GM23338 (cell line): ENCODE data around the gene OMG. TPM values are rescaled to one million over a fixed set of nuclear protein-coding genes. Genes with fewer than 3 reads are reported as not detected.
"Not testable (repeated sequence)": the region's sequence is repeated elsewhere in the genome, so short reads cannot be mapped to it uniquely, and the experiment has no call there.

ENCODE experiments used
- ATAC-seq: fragments of 200-7000 bp; cut with Tn5 transposase; 3 replicates; pipeline ENCODE4 v1.9.1; 2020
- DNase-seq: peaks from one replicate; pipeline ENCODE4 v3.0.0-alpha.2; 2015; ENCODE audit warnings: low spot score
- H2AFZ ChIP-seq: fragments of 200-600 bp; sonication (generic); 2 replicates; pipeline ENCODE4 v1.8.0; 2016; ENCODE audit warnings: antibody characterized with exemption, mild to moderate bottlenecking, moderate library complexity
- H3F3A ChIP-seq: fragments of 200-600 bp; sonication (generic); replicated peaks from 2 replicates; pipeline ENCODE4 v1.8.0; 2017; ENCODE audit warnings: antibody characterized with exemption, mixed run types, low read depth
- H3K27ac ChIP-seq: fragments of 200-600 bp; sonication (generic); 2 replicates; pipeline ENCODE4 v1.6.1; 2016; ENCODE audit warnings: low read depth
- H3K27me3 ChIP-seq: fragments of 200-600 bp; sonication (generic); 2 replicates; pipeline ENCODE4 v1.8.0; 2016; ENCODE audit warnings: mild to moderate bottlenecking, mixed run types, moderate library complexity; ENCODE audit not compliant: insufficient read depth
- H3K36me3 ChIP-seq: fragments of 200-600 bp; sonication (generic); 2 replicates; pipeline ENCODE4 v1.8.0; 2016; ENCODE audit warnings: mild to moderate bottlenecking; ENCODE audit not compliant: insufficient read depth
- H3K4me1 ChIP-seq: fragments of 200-600 bp; sonication (generic); 2 replicates; pipeline ENCODE4 v1.8.0; 2016; ENCODE audit warnings: mild to moderate bottlenecking, moderate library complexity; ENCODE audit not compliant: insufficient read depth
- H3K4me2 ChIP-seq: fragments of 200-600 bp; sonication (generic); 2 replicates; pipeline ENCODE4 v1.7.1; 2017; ENCODE audit warnings: mixed run types
- H3K4me3 ChIP-seq: fragments of 200-600 bp; sonication (generic); 2 replicates; pipeline ENCODE4 v1.6.1; 2016; ENCODE audit warnings: mixed run types
- H3K79me2 ChIP-seq: fragments of 200-600 bp; sonication (generic); replicated peaks from 2 replicates; pipeline ENCODE4 v1.8.0; 2017; ENCODE audit warnings: mild to moderate bottlenecking; ENCODE audit not compliant: insufficient read depth
- H3K9me2 ChIP-seq: fragments of 200-600 bp; sonication (generic); 2 replicates; pipeline ENCODE4 v1.8.0; 2017; ENCODE audit not compliant: insufficient read depth
- H4K20me1 ChIP-seq: fragments of 200-600 bp; sonication (generic); replicated peaks from 2 replicates; pipeline ENCODE4 v1.8.0; 2017; ENCODE audit warnings: mild to moderate bottlenecking; ENCODE audit not compliant: insufficient read depth
- H3K27ac Mint-ChIP-seq: 2 replicates; pipeline ENCODE4 v1.8.0; 2020; ENCODE audit warnings: inconsistent platforms, mild to moderate bottlenecking, moderate library complexity, mixed read lengths
- H3K27me3 Mint-ChIP-seq: 3 replicates; pipeline ENCODE4 v1.8.0; 2022; ENCODE audit warnings: low read depth, mild to moderate bottlenecking, moderate library complexity, mixed read lengths, inconsistent platforms; ENCODE audit not compliant: insufficient read depth, poor library complexity
- H3K36me3 Mint-ChIP-seq: 3 replicates; pipeline ENCODE4 v1.8.0; 2021; ENCODE audit warnings: low read depth, mild to moderate bottlenecking, inconsistent platforms, moderate library complexity, mixed read lengths
- H3K4me1 Mint-ChIP-seq: 3 replicates; pipeline ENCODE4 v1.8.0; 2020; ENCODE audit warnings: mild to moderate bottlenecking, inconsistent platforms, mixed read lengths
- H3K4me3 Mint-ChIP-seq: 3 replicates; pipeline ENCODE4 v1.8.0; 2021; ENCODE audit warnings: moderate library complexity, mild to moderate bottlenecking, inconsistent platforms, mixed read lengths
- H3K9me3 Mint-ChIP-seq: 3 replicates; pipeline ENCODE4 v1.8.0; 2020; ENCODE audit warnings: moderate library complexity, mild to moderate bottlenecking, inconsistent platforms, mixed read lengths
- CTCF ChIP-seq, 2 experiments: fragments of 200-600 bp in 1 of 2; sonication (generic) in 1 of 2; conservative IDR thresholded peaks; 2 replicates each; pipeline versions ENCODE4 v1.5.1 to v1.6.1; 2016 to 2017; ENCODE audit warnings: antibody characterized with exemption in 2 of 2, low read depth in 2 of 2, mild to moderate bottlenecking in 2 of 2, moderate library complexity in 1 of 2
- EZH2 ChIP-seq: fragments of 200-600 bp; sonication (generic); IDR thresholded peaks from one replicate; pipeline ENCODE4 v1.8.0; 2017; ENCODE audit warnings: antibody characterized with exemption, mild to moderate bottlenecking, low read depth; ENCODE audit not compliant: unreplicated experiment
- EZH2phosphoT487 ChIP-seq: fragments of 200-600 bp; sonication (generic); IDR thresholded peaks from one replicate; pipeline ENCODE4 v1.8.1; 2018; ENCODE audit warnings: antibody characterized with exemption; ENCODE audit not compliant: unreplicated experiment
- JUNB ChIP-seq: IDR thresholded peaks from one replicate; pipeline ENCODE4 v1.6.1; 2016; ENCODE audit warnings: antibody characterized with exemption; ENCODE audit not compliant: unreplicated experiment
- POLR2AphosphoS5 ChIP-seq: IDR thresholded peaks from 2 replicates; pipeline ENCODE4 v1.6.1; 2016; ENCODE audit warnings: antibody characterized with exemption, low read depth
- STAT1 ChIP-seq: IDR thresholded peaks from one replicate; pipeline ENCODE4 v1.6.1; 2016; ENCODE audit warnings: antibody characterized with exemption; ENCODE audit not compliant: unreplicated experiment
- ZNF114 ChIP-seq: fragments of 250-450 bp; sonication (Bioruptor Pico); IDR thresholded peaks from 2 replicates; pipeline ENCODE4 v1.5.0; 2020; ENCODE audit warnings: mild to moderate bottlenecking, moderate library complexity
- ZNF331 ChIP-seq: fragments of 250-450 bp; sonication (Bioruptor Pico); IDR thresholded peaks from 2 replicates; pipeline ENCODE4 v1.5.0; 2020; ENCODE audit warnings: low read depth, mild to moderate bottlenecking, moderate library complexity
- ZNF462 ChIP-seq: fragments of 250-450 bp; sonication (Bioruptor Pico); IDR thresholded peaks from 2 replicates; pipeline ENCODE4 v1.5.0; 2020; ENCODE audit warnings: mild to moderate bottlenecking, moderate library complexity
- polyA plus RNA-seq: library from polyadenylated mRNA; unstranded; fragments of >200 nt; fragmentation: Nextera tagmentation; extraction: Ambion mirVana; gene quantifications from 2 replicates; pipeline ENCODE4 v1.2.1, GENCODE V29; 2016
- total RNA-seq: library from RNA; depleted of rRNA; stranded (reverse); fragments of >200 nt; shearing (Covaris generic); gene quantifications from 2 replicates; pipeline ENCODE4 v1.2.3, GENCODE V29; 2014

The OMG gene
- total and polyA plus RNA-seq, 2 experiments from 2014 or later, result 0.71 TPM; not detected in 1

- peak; percentile 50 for DNase-seq
- H3K36me3 ChIP-seq, result no peaks in the 10 kb centered on the region
- Mint-ChIP-seq H3K27me3 (no peaks in the 10 kb centered on the region), H3K27ac (0 out of 2 replicates have a peak overlapping the region, but pooled peaks have one; percentile 12), H3K4me3 (no peak overlapping the region), H3K4me1 (peaks cover 9% of the 10 kb centered on the region; the same call in 2 of the 3 replicates), H3K9me3 (no peaks in the 10 kb centered on the region), H3K36me3 (peaks cover 15% of the 10 kb centered on the region)
- H4K20me1 ChIP-seq, result no peaks in the 10 kb centered on the region
- ATAC-seq, result no peak
- H3K9me2 ChIP-seq, result no peaks in the 10 kb centered on the region
- no peak overlapping the region for H3K27ac ChIP-seq
- H3K4me2 ChIP-seq, result no peak overlapping the region
- no peak overlapping the region for H2AFZ ChIP-seq
- 0 out of 2 replicates have a peak, but pooled peaks cover 4% of the 10 kb centered on the region for H3K4me1 ChIP-seq
- no peaks in the 10 kb centered on the region for H3K79me2 ChIP-seq
- TF ChIP-seq JUNB (no peak), ZNF114 (CRISPR knock-in tag) (no peak), ZNF331 (no peak), EZH2phosphoT487 (no peak), CTCF (conservative IDR thresholded peaks at IDR 0.05; ENCODE audit: low read depth in 2 of 2) (peak; percentile 50 to 61)
- H3F3A ChIP-seq, result no peaks in the 10 kb centered on the region
- no peak overlapping the region for H3K4me3 ChIP-seq
- no peaks in the 10 kb centered on the region for H3K27me3 ChIP-seq
These were observed 31.0 kb downstream of the OMG start for GRCh38 chr17:31266042-31266441.

GRCh38 chr17:31262923-31263322 is 34.1 kb downstream of the OMG start:
- H3K27me3 Mint-ChIP-seq, ATAC-seq, H3K79me2 ChIP-seq, H3K4me1 Mint-ChIP-seq, H3K4me1 ChIP-seq, H3K4me3 ChIP-seq, H3K27ac Mint-ChIP-seq, H3K4me2 ChIP-seq, H3K27me3 ChIP-seq, DNase-seq, H3K4me3 Mint-ChIP-seq, H2AFZ ChIP-seq, H4K20me1 ChIP-seq, H3K9me2 ChIP-seq, H3K27ac ChIP-seq, H3K36me3 ChIP-seq, H3F3A ChIP-seq, H3K9me3 Mint-ChIP-seq: not testable (repeated sequence)
- H3K36me3 Mint-ChIP-seq, result peaks cover 12% of the 10 kb centered on the region

GRCh38 chr17:31261601-31262000 is 35.4 kb downstream of the OMG start:
- Histone ChIP-seq H3K79me2 (no peaks in the 10 kb centered on the region), H3K9me2 (no peaks in the 10 kb centered on the region), H3K36me3 (no peaks in the 10 kb centered on the region; the same call in 1 of the 2 replicates), H2AFZ (no peak overlapping the region), H3K27me3 (no peaks in the 10 kb centered on the region), H3K4me1 (no peaks in the 10 kb centered on the region), H3F3A (no peaks in the 10 kb centered on the region), H3K4me3 (no peak overlapping the region), H3K27ac (no peak overlapping the region), H3K4me2 (no peak overlapping the region), H4K20me1 (no peaks in the 10 kb centered on the region)
- DNase-seq (no peak), ATAC-seq (no peak)
- Mint-ChIP-seq H3K36me3 (peaks cover 5% of the 10 kb centered on the region; the same call in 2 of the 3 replicates), H3K27ac (no peak overlapping the region), H3K4me3 (no peak overlapping the region), H3K27me3 (no peaks in the 10 kb centered on the region), H3K4me1 (no peaks in the 10 kb centered on the region), H3K9me3 (no peaks in the 10 kb centered on the region)
- no peak for TF ChIP-seq STAT1
- TF ChIP-seq POLR2AphosphoS5, result no peak
- TF ChIP-seq ZNF462 (CRISPR knock-in tag), result no peak
- TF ChIP-seq EZH2, result no peak
- no peak for TF ChIP-seq EZH2phosphoT487
